Activated naive CD8-positive, alpha-beta T cell (primary cell): ENCODE data around the gene PPP6R3.
A peak's percentile ranks its signal among the peaks of the same experiment; 100 is the strongest.

ENCODE experiments used
- H3K27ac Mint-ChIP-seq: one replicate; pipeline ENCODE4 v1.8.0; 2021; ENCODE audit warnings: mixed read lengths
- H3K27me3 Mint-ChIP-seq: one replicate; pipeline ENCODE4 v1.8.0; 2021; ENCODE audit warnings: mixed read lengths
- H3K36me3 Mint-ChIP-seq: one replicate; pipeline ENCODE4 v1.8.0; 2021; ENCODE audit warnings: mixed read lengths
- H3K4me1 Mint-ChIP-seq: one replicate; pipeline ENCODE4 v1.8.0; 2021; ENCODE audit warnings: low read depth, mixed read lengths
- H3K4me3 Mint-ChIP-seq: one replicate; pipeline ENCODE4 v1.8.0; 2021; ENCODE audit warnings: mild to moderate bottlenecking, mixed read lengths
- H3K9me3 Mint-ChIP-seq: one replicate; pipeline ENCODE4 v1.8.0; 2021; ENCODE audit warnings: low read depth, mixed read lengths

PPP6R3 gene

DNA sequence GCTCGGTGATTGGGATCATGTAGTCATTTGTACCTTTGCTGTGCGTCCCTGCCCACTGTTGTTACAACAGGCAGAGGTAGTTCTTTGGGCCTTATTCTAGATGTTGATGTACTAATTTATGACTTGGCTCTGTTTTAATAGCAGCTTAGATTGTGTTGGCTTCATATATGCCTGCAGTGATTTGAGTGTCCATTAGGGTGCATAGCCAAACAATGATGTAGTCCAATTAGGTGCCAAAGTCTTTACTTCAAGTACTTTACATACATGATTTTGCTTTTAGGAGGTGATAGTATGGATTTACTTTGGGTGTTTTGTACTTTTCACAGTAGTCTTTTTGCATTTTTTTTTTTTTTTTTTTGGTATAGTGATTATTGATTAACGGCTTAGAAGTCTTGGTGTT is 46.4 kb downstream of the PPP6R3 start:
- peaks cover 2% of the 10 kb centered on the region for H3K36me3 Mint-ChIP-seq
- peak overlapping the region; percentile 13 for H3K4me3 Mint-ChIP-seq
- H3K27ac Mint-ChIP-seq = peak overlapping the region; percentile 69
- H3K27me3 Mint-ChIP-seq = no peaks in the 10 kb centered on the region
- peaks cover 79% of the 10 kb centered on the region for H3K4me1 Mint-ChIP-seq
- H3K9me3 Mint-ChIP-seq = no peaks in the 10 kb centered on the region

DNA sequence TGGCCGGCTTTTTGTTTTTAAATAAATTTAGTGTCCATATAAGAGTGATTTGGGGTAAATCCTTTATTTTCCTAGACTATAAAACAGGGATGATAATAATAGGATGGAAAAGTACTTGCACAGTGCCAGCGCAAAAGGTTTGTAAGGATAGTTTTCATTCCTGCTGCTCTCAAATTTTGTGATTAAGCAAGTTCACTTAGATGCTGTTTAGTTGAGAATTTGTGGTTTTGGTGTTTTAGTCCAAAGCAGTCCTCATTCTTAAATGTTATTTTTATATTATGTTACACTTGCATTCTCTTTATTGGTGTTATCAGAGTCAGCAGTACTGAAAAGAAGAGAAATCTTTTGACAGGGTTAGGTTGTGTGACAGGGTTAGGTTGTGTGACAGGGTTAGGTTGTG is 47.9 kb downstream of the PPP6R3 start:
- Mint-ChIP-seq H3K27me3 (no peaks in the 10 kb centered on the region), H3K27ac (no peak overlapping the region), H3K4me1 (peaks cover 76% of the 10 kb centered on the region), H3K9me3 (no peaks in the 10 kb centered on the region), H3K36me3 (peaks cover 3% of the 10 kb centered on the region), H3K4me3 (no peak overlapping the region)

DNA sequence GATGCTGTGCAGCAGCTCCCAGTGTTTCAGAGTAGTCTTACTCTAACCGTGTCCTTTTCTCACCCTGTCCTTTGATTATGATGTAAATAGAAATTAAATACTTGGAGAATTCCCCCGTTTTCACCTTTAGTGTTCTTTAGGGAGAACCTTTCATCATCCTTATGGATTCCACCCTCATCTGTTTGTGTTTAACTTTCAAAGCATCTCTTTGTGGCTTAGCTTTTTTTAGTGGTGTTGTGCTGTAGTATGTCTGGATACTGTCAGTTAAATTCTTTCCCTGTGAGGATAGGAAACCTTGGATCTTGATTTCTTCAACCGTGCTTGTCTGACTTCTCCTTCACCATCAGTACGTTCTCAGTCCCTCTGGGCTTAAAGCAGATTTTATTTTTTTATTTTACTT is 48.5 kb downstream of the PPP6R3 start:
- peaks cover 75% of the 10 kb centered on the region for H3K4me1 Mint-ChIP-seq
- H3K27me3 Mint-ChIP-seq = no peaks in the 10 kb centered on the region
- no peaks in the 10 kb centered on the region for H3K9me3 Mint-ChIP-seq
- no peak overlapping the region for H3K4me3 Mint-ChIP-seq
- peaks cover 7% of the 10 kb centered on the region for H3K36me3 Mint-ChIP-seq
- peak overlapping the region; percentile 4 for H3K27ac Mint-ChIP-seq

DNA sequence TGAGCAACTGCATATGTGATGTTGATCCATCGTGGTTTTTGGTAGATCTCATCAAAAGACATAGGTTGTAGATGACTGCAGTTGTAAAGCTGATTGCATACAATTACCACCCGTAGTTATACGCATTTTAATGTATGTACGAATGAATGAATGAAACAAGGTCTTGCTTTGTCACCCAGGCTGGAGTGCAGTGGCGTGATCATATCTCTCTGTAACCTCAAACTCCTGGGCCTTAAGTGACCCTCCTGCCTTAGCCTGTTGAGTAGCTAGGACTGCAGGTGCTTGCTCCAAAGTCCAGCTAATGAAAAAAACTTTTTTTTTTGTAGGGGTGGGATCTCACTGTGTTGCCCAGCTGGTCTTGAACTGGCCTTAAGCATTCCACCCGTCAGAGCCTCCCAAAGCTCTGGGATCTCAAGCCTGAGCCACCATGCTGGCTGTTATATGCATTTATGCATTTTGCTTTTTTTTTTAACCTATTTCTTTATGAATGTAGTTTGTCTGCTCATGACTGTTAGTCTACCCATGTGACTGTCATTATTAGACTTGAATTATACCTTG is 53.5 kb downstream of the PPP6R3 start:
- Mint-ChIP-seq H3K4me3 (no peak overlapping the region), H3K36me3 (peaks cover 18% of the 10 kb centered on the region), H3K9me3 (no peaks in the 10 kb centered on the region), H3K4me1 (peaks cover 65% of the 10 kb centered on the region), H3K27me3 (no peaks in the 10 kb centered on the region), H3K27ac (no peak overlapping the region)

DNA sequence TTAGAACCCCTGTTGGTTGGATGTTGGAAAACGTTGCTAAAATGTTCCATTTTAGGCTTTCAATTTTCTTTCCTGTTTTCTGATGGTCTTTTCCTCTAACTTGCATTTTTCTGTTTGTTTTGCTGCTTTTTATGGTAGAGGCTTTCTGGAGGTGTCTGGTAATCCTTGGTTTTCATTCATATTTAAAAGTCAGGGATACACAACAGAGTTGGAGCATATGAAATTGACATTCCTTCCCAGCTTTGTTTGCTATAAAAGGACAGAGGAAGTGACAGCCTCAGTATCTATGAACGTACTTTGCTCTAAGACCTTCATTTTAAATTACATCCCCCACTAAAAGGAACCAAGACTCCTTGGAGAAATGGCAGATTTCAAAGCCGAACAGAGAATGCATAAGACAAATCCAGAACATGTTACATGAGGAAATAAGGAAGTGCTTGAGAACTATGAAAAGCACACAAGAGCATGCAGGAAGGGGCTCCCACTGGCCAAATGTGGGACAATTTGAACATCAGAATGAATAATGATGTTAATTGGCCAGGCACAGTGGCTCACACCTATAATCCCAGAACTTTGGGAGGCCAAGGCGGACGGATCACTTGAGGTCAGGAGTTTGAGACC is 56.7 kb downstream of the PPP6R3 start:
- Mint-ChIP-seq H3K36me3 (peaks cover 25% of the 10 kb centered on the region), H3K4me3 (no peak overlapping the region), H3K27me3 (no peaks in the 10 kb centered on the region), H3K27ac (peak overlapping the region; percentile 76), H3K4me1 (peaks cover 63% of the 10 kb centered on the region), H3K9me3 (no peaks in the 10 kb centered on the region)

DNA sequence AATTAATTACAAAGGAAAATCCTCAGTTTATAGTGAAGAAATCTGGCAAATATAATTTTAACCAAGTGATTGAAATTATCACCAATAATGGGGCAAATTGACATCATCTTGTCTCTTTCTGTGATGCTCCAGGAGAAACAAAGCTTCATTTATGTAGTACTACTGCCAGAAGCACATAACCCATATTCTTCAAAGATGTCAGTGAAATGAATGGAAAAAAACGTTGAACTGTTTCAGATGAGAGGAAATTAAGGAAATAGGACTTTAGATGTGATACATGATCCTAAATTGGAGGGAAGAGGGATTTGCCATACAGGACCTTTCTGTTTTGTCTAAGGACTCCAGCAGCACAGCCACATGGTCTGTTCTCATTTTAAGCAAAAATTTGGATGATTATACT is 57.6 kb downstream of the PPP6R3 start:
- Mint-ChIP-seq H3K4me3 (no peak overlapping the region), H3K4me1 (peaks cover 68% of the 10 kb centered on the region), H3K36me3 (peaks cover 31% of the 10 kb centered on the region), H3K27ac (no peak overlapping the region), H3K27me3 (no peaks in the 10 kb centered on the region), H3K9me3 (no peaks in the 10 kb centered on the region)

DNA sequence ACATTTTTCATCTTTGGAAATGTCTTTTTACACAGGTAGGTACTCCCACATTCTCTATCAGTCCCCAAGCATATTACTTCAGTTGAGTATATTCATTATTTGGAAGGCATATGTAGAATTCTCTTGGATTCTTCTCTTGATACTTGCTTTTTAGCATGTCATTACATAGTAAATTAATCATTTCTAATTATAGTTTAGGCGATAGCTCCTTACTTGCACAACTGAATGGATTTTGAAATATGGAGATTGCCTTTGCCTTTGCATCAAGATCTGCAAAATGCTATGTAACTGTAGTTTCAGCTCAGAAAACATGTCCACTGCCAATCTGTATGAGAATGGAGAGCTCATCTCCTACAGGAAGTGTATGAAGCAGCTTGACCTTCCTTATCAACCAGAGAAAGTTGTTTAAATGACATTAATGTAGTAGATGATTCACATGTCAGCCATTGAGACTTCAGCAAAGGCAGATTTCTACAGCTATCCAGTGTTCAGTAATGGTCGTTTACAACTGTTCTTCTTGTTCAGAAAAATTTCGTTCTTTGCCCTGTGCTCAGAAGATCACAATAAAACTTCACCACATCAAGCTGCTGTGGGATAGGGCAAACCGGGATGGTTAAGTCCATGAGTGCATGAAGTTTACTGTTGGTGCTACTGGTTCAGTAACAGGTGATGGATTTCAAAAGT is 61.6 kb downstream of the PPP6R3 start:
- Mint-ChIP-seq H3K36me3 (peaks cover 26% of the 10 kb centered on the region), H3K27me3 (no peaks in the 10 kb centered on the region), H3K4me1 (peaks cover 78% of the 10 kb centered on the region), H3K27ac (peak overlapping the region; percentile 42), H3K4me3 (no peak overlapping the region), H3K9me3 (no peaks in the 10 kb centered on the region)

DNA sequence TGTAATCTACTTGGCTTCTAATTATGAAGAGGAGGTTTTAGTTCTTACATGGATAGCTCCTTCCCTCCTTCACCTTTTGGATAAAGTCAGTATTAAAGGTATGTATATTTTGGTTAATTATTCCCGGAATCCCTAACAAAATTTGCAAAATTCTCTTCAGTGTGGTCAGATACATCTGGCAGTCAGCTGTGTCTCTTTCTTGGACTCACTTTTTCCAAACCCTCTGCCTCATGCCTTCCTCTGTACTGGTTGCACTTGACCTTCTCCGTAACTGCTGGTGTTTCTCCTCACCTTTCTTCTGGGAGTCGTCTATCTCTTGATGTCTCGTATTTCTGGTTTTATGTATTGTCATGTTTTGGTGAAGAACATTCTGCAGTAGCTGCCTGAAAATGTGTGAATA is 62.5 kb downstream of the PPP6R3 start:
- H3K27me3 Mint-ChIP-seq = no peaks in the 10 kb centered on the region
- peaks cover 81% of the 10 kb centered on the region for H3K4me1 Mint-ChIP-seq
- no peaks in the 10 kb centered on the region for H3K9me3 Mint-ChIP-seq
- peak overlapping the region; percentile 11 for H3K27ac Mint-ChIP-seq
- no peak overlapping the region for H3K4me3 Mint-ChIP-seq
- H3K36me3 Mint-ChIP-seq = peaks cover 26% of the 10 kb centered on the region

DNA sequence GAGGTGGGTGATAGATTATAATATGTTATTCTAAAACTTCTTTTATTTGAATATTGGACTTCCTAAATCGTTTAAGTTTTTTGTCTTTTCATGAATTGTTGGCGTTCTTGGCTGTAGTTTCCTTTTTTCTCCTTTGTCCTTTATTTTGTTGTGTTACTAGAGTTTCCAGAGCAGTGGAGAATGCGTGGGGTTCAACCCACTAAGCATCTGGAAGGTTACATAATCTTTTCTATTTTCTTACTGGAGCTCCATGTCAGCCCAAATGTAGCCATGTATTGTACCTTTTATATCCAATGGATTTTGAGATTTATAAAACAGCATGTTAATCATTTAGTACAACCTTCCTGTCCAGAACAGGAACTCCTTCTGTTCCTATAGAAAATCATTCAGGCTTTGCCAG is 63.2 kb downstream of the PPP6R3 start:
- H3K27ac Mint-ChIP-seq = peak overlapping the region; percentile 50
- no peak overlapping the region for H3K4me3 Mint-ChIP-seq
- H3K9me3 Mint-ChIP-seq = no peaks in the 10 kb centered on the region
- H3K27me3 Mint-ChIP-seq = no peaks in the 10 kb centered on the region
- H3K4me1 Mint-ChIP-seq = peaks cover 83% of the 10 kb centered on the region
- H3K36me3 Mint-ChIP-seq = peaks cover 29% of the 10 kb centered on the region

DNA sequence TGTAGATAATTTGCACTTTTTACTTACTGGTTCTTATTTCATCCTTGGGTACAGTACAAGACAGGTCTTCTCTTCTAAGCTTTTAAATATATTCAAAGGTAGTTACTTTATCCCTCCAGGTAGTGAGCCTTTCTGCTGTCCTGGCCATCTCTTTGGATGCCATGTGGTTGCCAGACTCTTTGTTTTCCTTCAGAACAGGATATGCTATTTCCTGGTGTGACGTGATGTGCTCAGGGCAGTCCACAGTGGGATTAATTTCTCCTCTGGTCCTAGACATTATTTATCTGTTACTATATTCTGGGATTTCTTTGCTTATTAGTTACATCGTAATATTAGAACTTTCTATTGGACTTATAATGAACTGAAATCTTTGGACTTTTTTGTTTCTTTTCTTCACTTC is 63.7 kb downstream of the PPP6R3 start:
- H3K9me3 Mint-ChIP-seq = no peaks in the 10 kb centered on the region
- peaks cover 83% of the 10 kb centered on the region for H3K4me1 Mint-ChIP-seq
- peaks cover 28% of the 10 kb centered on the region for H3K36me3 Mint-ChIP-seq
- peak overlapping the region; percentile 50 for H3K27ac Mint-ChIP-seq
- H3K27me3 Mint-ChIP-seq = no peaks in the 10 kb centered on the region
- H3K4me3 Mint-ChIP-seq = no peak overlapping the region

DNA sequence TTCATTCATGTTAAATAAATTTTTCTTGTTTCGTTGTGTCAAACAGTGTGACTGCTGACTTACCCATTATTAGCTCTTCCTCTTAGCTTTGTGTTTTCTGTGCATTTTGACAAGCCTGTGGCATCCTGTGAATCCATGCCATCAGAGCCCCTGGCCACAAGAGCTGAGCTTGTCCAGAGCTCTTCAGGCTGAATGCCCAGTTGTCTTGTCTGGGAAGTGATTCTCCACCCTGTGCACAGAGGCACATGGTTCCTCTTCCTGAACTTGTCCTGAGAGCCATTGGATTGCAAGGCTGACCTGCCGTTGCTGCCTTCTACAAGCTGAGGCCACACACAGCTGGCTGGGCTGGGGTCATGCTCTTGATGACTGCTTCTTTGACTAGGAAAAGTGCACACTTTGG is 64.1 kb downstream of the PPP6R3 start:
- Mint-ChIP-seq H3K27ac (peak overlapping the region; percentile 50), H3K9me3 (no peaks in the 10 kb centered on the region), H3K4me1 (peaks cover 87% of the 10 kb centered on the region), H3K4me3 (no peak overlapping the region), H3K36me3 (peaks cover 27% of the 10 kb centered on the region), H3K27me3 (no peaks in the 10 kb centered on the region)

DNA sequence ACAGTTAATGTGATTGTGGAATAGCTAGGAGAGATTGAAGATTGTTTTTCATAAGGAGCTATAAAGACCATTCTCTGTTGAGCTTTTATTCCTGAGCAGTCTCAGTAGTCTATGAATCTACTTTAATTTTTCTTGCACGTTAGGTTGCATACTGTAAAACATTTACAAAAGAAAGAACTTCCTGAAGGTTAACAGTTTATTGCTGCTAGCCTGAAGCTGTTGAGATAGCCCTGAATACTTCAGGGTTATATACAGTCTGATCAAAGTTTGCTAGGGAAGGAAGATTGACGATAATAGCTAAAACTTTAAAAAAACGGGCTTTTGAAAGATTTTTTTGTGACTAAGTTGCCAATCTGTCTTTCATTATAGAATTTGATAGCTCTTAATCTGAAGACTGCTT is 64.8 kb downstream of the PPP6R3 start:
- Mint-ChIP-seq H3K9me3 (no peaks in the 10 kb centered on the region), H3K4me1 (peaks cover 92% of the 10 kb centered on the region), H3K27ac (no peak overlapping the region), H3K36me3 (peaks cover 27% of the 10 kb centered on the region), H3K4me3 (no peak overlapping the region), H3K27me3 (no peaks in the 10 kb centered on the region)

DNA sequence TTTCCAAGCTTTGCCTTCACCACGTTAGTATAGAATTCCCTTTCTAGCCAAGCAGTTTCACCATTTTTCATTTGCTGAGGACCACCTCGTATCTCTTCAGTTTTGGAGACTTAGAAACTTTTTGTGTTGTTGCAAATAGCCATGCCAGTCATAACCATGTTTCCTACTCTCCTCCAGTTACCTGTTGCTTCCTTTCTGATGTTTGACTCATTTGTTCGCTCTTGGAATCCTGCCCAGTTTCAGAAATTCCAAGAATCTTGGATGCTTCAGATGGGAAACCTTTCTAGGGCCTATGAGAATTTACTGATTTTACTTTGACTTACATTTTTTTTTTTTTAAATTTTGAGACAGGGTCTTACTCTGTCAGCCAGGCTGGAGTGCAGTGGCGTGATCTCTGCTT is 65.4 kb downstream of the PPP6R3 start:
- H3K27ac Mint-ChIP-seq = peak overlapping the region; percentile 55
- H3K27me3 Mint-ChIP-seq = no peaks in the 10 kb centered on the region
- no peaks in the 10 kb centered on the region for H3K9me3 Mint-ChIP-seq
- H3K4me3 Mint-ChIP-seq = no peak overlapping the region
- peaks cover 94% of the 10 kb centered on the region for H3K4me1 Mint-ChIP-seq
- H3K36me3 Mint-ChIP-seq = peaks cover 27% of the 10 kb centered on the region

DNA sequence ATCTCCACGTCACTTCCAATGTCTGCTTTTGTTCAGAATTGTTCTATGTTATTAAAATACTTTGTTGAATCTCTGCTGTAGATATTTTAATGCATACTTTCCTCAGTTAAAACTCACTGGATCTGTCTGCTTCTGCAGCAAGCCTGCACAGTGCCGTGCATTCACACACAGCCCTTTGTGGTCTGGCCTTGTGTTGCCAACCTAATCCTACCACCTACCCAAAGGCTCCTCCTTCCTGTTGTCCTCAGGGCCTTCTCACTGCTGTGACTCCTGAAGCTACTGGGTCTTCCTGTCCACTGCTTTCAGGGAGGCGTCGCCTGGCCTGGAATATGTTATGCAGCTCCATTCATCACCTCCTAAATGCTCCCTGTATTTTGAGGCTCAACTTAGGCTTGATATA is 67.0 kb downstream of the PPP6R3 start:
- H3K4me3 Mint-ChIP-seq = peak overlapping the region; percentile 30
- H3K36me3 Mint-ChIP-seq = peaks cover 23% of the 10 kb centered on the region
- H3K4me1 Mint-ChIP-seq = peaks cover 89% of the 10 kb centered on the region
- H3K9me3 Mint-ChIP-seq = no peaks in the 10 kb centered on the region
- peak overlapping the region; percentile 29 for H3K27ac Mint-ChIP-seq
- H3K27me3 Mint-ChIP-seq = no peaks in the 10 kb centered on the region

DNA sequence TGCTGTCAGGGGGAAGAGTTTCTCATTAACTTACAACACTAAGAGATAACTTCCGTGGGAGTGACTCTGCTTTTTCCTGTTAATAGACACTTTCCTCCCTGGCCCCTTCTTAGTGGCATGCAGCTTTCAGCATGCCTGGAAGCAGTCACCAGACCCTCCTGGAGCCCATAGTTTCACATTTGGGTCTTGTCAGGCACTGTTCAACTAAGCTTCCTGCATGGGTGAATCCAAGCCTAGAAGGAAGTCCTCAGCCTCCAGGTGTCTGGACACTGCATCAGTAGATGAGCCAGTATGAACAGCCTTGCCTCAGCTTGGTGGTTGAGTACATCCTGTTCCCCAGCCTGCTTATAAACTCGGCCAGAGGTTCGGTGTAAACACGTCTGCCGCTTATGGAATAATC is 68.1 kb downstream of the PPP6R3 start:
- Mint-ChIP-seq H3K9me3 (no peaks in the 10 kb centered on the region), H3K27ac (peak overlapping the region; percentile 87), H3K4me3 (peak overlapping the region; percentile 44), H3K36me3 (peaks cover 16% of the 10 kb centered on the region), H3K4me1 (peaks cover 89% of the 10 kb centered on the region), H3K27me3 (no peaks in the 10 kb centered on the region)
